Heart right ventricle (tissue), 16 donors: ENCODE data around the gene RNF213. TPM values are rescaled to one million over a fixed set of nuclear protein-coding genes. Genes with fewer than 3 reads are reported as not detected.

Source experiments
- ATAC-seq, 8 donors: fragments of 200-7000 bp; cut with Tn5 transposase; one replicate each; pipeline ENCODE4 v1.9.1; 2020; ENCODE audit warnings: mild to moderate bottlenecking in 8 of 8, moderate library complexity in 8 of 8, moderate number of reproducible peaks in 1 of 8
- DNase-seq, 2 donors: peaks; one replicate each; pipeline ENCODE4 v3.0.0-alpha.2; 2020
- H3K27ac ChIP-seq, 10 donors: fragments of 200-600 bp; sonication (generic) in 2 of 10; one replicate each; pipeline versions ENCODE4 v1.5.0 to v1.8.0; 2020 to 2022; ENCODE audit warnings: mild to moderate bottlenecking in 3 of 10
- H3K27me3 ChIP-seq, 7 donors: fragments of 200-600 bp; one replicate each; pipeline ENCODE4 v1.8.0; 2021 to 2022; ENCODE audit warnings: mild to moderate bottlenecking in 2 of 7
- H3K36me3 ChIP-seq, 9 donors: fragments of 200-600 bp; sonication (generic) in 1 of 9; one replicate each; pipeline versions ENCODE4 v1.5.0 to v1.8.0; 2020 to 2022; ENCODE audit warnings: mild to moderate bottlenecking in 2 of 9
- H3K4me1 ChIP-seq, 9 donors: fragments of 200-600 bp; sonication (generic) in 1 of 9; one replicate each; pipeline versions ENCODE4 v1.5.0 to v1.8.0; 2020 to 2022; ENCODE audit warnings: mild to moderate bottlenecking in 4 of 9
- H3K4me3 ChIP-seq, 10 donors: fragments of 200-600 bp; sonication (generic) in 2 of 10; one replicate each; pipeline versions ENCODE4 v1.5.0 to v1.8.0; 2020 to 2022; ENCODE audit warnings: mild to moderate bottlenecking in 7 of 10, moderate library complexity in 2 of 10
- H3K9me3 ChIP-seq, 11 donors: fragments of 200-600 bp in 10 of 11; sonication (generic) in 2 of 11; one replicate each; pipeline versions ENCODE4 v1.5.0 to v1.8.0; 2013 to 2022; ENCODE audit warnings: mild to moderate bottlenecking in 2 of 11, control low read depth in 1 of 11, moderate library complexity in 1 of 11
- CTCF ChIP-seq, 9 donors: fragments of 200-600 bp; sonication (generic) in 2 of 9; IDR thresholded peaks; one replicate each; pipeline versions ENCODE4 v1.5.0 to v1.8.0; 2021 to 2022; ENCODE audit warnings: antibody characterized with exemption in 9 of 9, mild to moderate bottlenecking in 5 of 9, moderate library complexity in 1 of 9
- WGBS, 2 donors: extraction: QIAGEN DNeasy Blood & Tissue Kit; methylation state at CpG; one replicate each; pipeline ENCODE4 v1.1.7; 2013; ENCODE audit warnings: inconsistent platforms in 1 of 2; 5-methylcytosine and 5-hydroxymethylcytosine counted together
- intact Hi-C, 10 donors: fragments of 100-400 bp; cut with DNase I; formaldehyde crosslinking; loops; one replicate each; pipeline versions ENCODE4 v1.11.1 to v1.14.2; 2022
- polyA plus RNA-seq, 2 donors: library from polyadenylated mRNA; stranded (reverse); fragments of 200-250 nt; gene quantifications; one replicate each; pipeline ENCODE4 v1.2.3, GENCODE V29; 2013
- total RNA-seq, 10 donors: library from RNA; stranded (reverse); fragmentation: NEBNext Ultra II Directional in 3 of 10; extraction: Animal tissue kit (Norgen Biotek cat#: 25700) in 3 of 10; gene quantifications; one replicate each; pipeline versions ENCODE4 v1.2.1 to v1.2.4, GENCODE V29; 2021 to 2023
- donor health status: Arrhythmogenic right ventricular cardiomyopathy.
- donor health status: ischemic (EF 13 %, LVEDD 7.1; RV severe dilation, severe dysfunction).
- donor health status: healthy with polysubstance abuse.
- donor health status: DM: no; HTN: yes; CAD: no.
- donor health status: DM: no; HTN: no; CAD: no.
- donor health status: ischemic (EF 25% LVEDD 6.9; RV normal size, moderate dysfunction).
- donor health status: ischemic (EF 25% LVEDD 5.7; RV mildly dilated, moderate dysfunction).
- donor health status: healthy.
- donor health status: DM: yes; HTN: yes; CAD: no.
- donor health status: Ischemic cardiomyopathy.
- donor health status: ischemic (EF 35%, LVEDD 5.7; RV mildly dilated, moderate dysfunction).
- donor health status: nonischemic (EF 11% LVEDD 7.7; RV severe dilation, severe dysfunction).
- donor health status: DM: yes; HTN: yes; CAD: no.
- donor health status: PGD.
- donor health status: ischemic (EF 29% LVEDD 5.4; RV normal size, mild dysfunction).
- donor health status: nonischemic (EF 23%, LVEDD 6.1; RV moderate dilation, normal function).

The RNF213 gene
- total and polyA plus RNA-seq, 12 donors, result 13.1 to 97.0 (median 31.7) TPM

- no peak for TF ChIP-seq CTCF (IDR thresholded peaks at IDR 0.05)
- H3K27me3 ChIP-seq, result no peaks in the 10 kb centered on the region
- H3K27ac ChIP-seq, result peak overlapping the region; percentile 98 to 100 (median 99)
- ATAC-seq (peak; percentile 13 to 51 (median 32)), DNase-seq (peak; percentile 58 to 66)
- no peaks in the 10 kb centered on the region for H3K9me3 ChIP-seq
- H3K4me1 ChIP-seq, result peaks cover 13 to 59% (median 47%) of the 10 kb centered on the region in 9 donors
- WGBS, 2 donors, result 2 to 4% methylated on average over 45 of the region's 45 CpGs
- peaks cover 0 to 20% (median 0%) of the 10 kb centered on the region in 9 donors for H3K36me3 ChIP-seq
- peak overlapping the region; percentile 85 to 100 (median 96) for H3K4me3 ChIP-seq
- intact Hi-C loops, result loop anchor here in 6 of 10 donors (5.0 to 10.0 kb wide), 4 partner anchors 39 to 117 kb away; partner anchors contain the start of genes EIF4A3 (in 4 of the 6), SGSH (in 1 of the 6) and SLC26A11 (in 1 of the 6)
These were observed 675 bp downstream of the RNF213 start for GRCh38 chr17:80261159-80261894.

- intact Hi-C loops, result loop anchor here in 6 of 10 donors (5.0 to 10.0 kb wide), 4 partner anchors 40 to 117 kb away; partner anchors contain the start of genes EIF4A3 (in 4 of the 6), SGSH (in 1 of the 6) and SLC26A11 (in 1 of the 6)
- WGBS, 2 donors, result 44 to 49% methylated on average over 8 of the region's 8 CpGs
- H3K9me3 ChIP-seq, result no peaks in the 10 kb centered on the region
- H3K36me3 ChIP-seq, result peaks cover 0 to 25% (median 0%) of the 10 kb centered on the region in 9 donors
- H3K4me3 ChIP-seq, result peak overlapping the region in 9 of 10 donors; percentile 85 to 100 (median 97)
- ATAC-seq, result no peak
- H3K27me3 ChIP-seq, result no peaks in the 10 kb centered on the region
- peak overlapping the region; percentile 98 to 100 (median 99) for H3K27ac ChIP-seq
- DNase-seq, result no peak
- no peak for TF ChIP-seq CTCF (IDR thresholded peaks at IDR 0.05)
- H3K4me1 ChIP-seq, result peaks cover 13 to 64% (median 47%) of the 10 kb centered on the region in 9 donors
These were observed 1.2 kb downstream of the RNF213 start for GRCh38 chr17:80261895-80262279.

GRCh38 chr17:80262291-80262690 lies 1.6 kb downstream of the RNF213 start:
- H3K4me1 ChIP-seq, result peaks cover 13 to 64% (median 47%) of the 10 kb centered on the region in 9 donors
- peak overlapping the region in 9 of 10 donors; percentile 98 to 100 (median 99) for H3K27ac ChIP-seq
- no peak for ATAC-seq
- intact Hi-C loops, result loop anchor here in 6 of 10 donors (5.0 to 10.0 kb wide), 4 partner anchors 40 to 117 kb away; partner anchors contain the start of genes EIF4A3 (in 4 of the 6), SGSH (in 1 of the 6) and SLC26A11 (in 1 of the 6)
- DNase-seq, result no peak
- H3K4me3 ChIP-seq, result peak overlapping the region in 7 of 10 donors; percentile 87 to 100 (median 97)
- H3K9me3 ChIP-seq, result no peaks in the 10 kb centered on the region
- H3K36me3 ChIP-seq, result peaks cover 0 to 29% (median 0%) of the 10 kb centered on the region in 9 donors
- WGBS, 2 donors, result 56% methylated on average over 3 of the region's 3 CpGs
- H3K27me3 ChIP-seq, result no peaks in the 10 kb centered on the region
- no peak for TF ChIP-seq CTCF (IDR thresholded peaks at IDR 0.05)

- Histone ChIP-seq H3K27ac (peak overlapping the region in 9 of 10 donors; percentile 98 to 100 (median 99)), H3K4me3 (peak overlapping the region; percentile 26 to 100 (median 62)), H3K4me1 (peaks cover 13 to 64% (median 47%) of the 10 kb centered on the region in 9 donors), H3K36me3 (peaks cover 0 to 34% (median 0%) of the 10 kb centered on the region in 9 donors), H3K27me3 (no peaks in the 10 kb centered on the region), H3K9me3 (no peaks in the 10 kb centered on the region)
- no peak for TF ChIP-seq CTCF (IDR thresholded peaks at IDR 0.05)
- DNase-seq (no peak), ATAC-seq (peak in 1 of 8 donors; percentile 8)
- WGBS, 2 donors, result 71 to 75% methylated on average over 8 of the region's 8 CpGs
- intact Hi-C loops, result loop anchor here in 6 of 10 donors (5.0 to 10.0 kb wide), 4 partner anchors 41 to 118 kb away; partner anchors contain the start of genes EIF4A3 (in 4 of the 6), SGSH (in 1 of the 6) and SLC26A11 (in 1 of the 6)
These were observed 2.2 kb downstream of the RNF213 start for GRCh38 chr17:80262775-80263244.
